DOHH2 (cell line): ENCODE measurements around the gene FADS6.

Source experiments
- CTCF ChIP-seq: fragments of 200-600 bp; sonication (generic); IDR thresholded peaks from one replicate; pipeline ENCODE4 v1.5.1; 2014; ENCODE audit warnings: antibody characterized with exemption, mild to moderate bottlenecking, low read depth, low read length; ENCODE audit not compliant: poor library complexity, severe bottlenecking
- EZH2phosphoT487 ChIP-seq: fragments of 200-600 bp; sonication (generic); IDR thresholded peaks from 2 replicates; pipeline ENCODE4 v1.6.1; 2017; ENCODE audit warnings: borderline replicate concordance, mild to moderate bottlenecking, antibody characterized with exemption, low read length, moderate library complexity, mixed read lengths

- TF ChIP-seq CTCF (no peak), EZH2phosphoT487 (no peak)
These were observed 43.9 kb upstream of the FADS6 start for GRCh38 chr17:74937064-74938051.
